AG04450 (cell line): ENCODE results near the gene AKAP12. TPM values are rescaled to one million over a fixed set of nuclear protein-coding genes. Genes with fewer than 3 reads are reported as not detected.

Experiments used
- CTCF ChIA-PET: fragments of 300-600, 350-600 bp; formaldehyde crosslinking; extraction: SDS; loops from one replicate; lab custom pipeline; 2022; ENCODE audit warnings: antibody characterized with exemption, inconsistent platforms; lab: Charles Lee
- POLR2A ChIA-PET: fragments of 350-600 bp; formaldehyde crosslinking; extraction: SDS; loops from one replicate; lab custom pipeline; 2021; ENCODE audit warnings: antibody characterized with exemption, inconsistent platforms; lab: Yijun Ruan, JAX
- DNase-seq: peaks from one replicate; pipeline ENCODE4 v3.0.0-alpha.2; 2011; ENCODE audit warnings: low read depth, low spot score
- H3K27ac ChIP-seq: one replicate; pipeline ENCODE4 v1.5.1; 2012; ENCODE audit warnings: low read depth, low read length, control low read depth
- H3K27me3 ChIP-seq: one replicate; pipeline ENCODE4 v1.6.0; 2012; ENCODE audit warnings: low read length; ENCODE audit not compliant: control insufficient read depth, insufficient read depth
- H3K4me3 ChIP-seq: 2 replicates; pipeline ENCODE4 v1.5.1; 2011; ENCODE audit warnings: mild to moderate bottlenecking, low read depth, low read length, control low read depth
- H3K9me3 ChIP-seq: 2 replicates; pipeline ENCODE4 v1.5.1; 2012; ENCODE audit warnings: low read length; ENCODE audit not compliant: control insufficient read depth, insufficient read depth
- polyA plus RNA-seq: library from polyadenylated mRNA; depleted of rRNA; stranded (reverse); fragments of >200 nt; gene quantifications from 2 replicates; pipeline ENCODE4 v1.2.3, GENCODE V29; 2011
- TF ChIP-seq, protein P1 (sequence below): IDR thresholded peaks from 2 replicates; pipeline ENCODE4 v1.5.1; 2011; ENCODE audit warnings: low read depth, low read length, control low read depth, inconsistent platforms

Gene AKAP12
- polyA plus RNA-seq, 1 experiment: 73.2 TPM

DNA sequence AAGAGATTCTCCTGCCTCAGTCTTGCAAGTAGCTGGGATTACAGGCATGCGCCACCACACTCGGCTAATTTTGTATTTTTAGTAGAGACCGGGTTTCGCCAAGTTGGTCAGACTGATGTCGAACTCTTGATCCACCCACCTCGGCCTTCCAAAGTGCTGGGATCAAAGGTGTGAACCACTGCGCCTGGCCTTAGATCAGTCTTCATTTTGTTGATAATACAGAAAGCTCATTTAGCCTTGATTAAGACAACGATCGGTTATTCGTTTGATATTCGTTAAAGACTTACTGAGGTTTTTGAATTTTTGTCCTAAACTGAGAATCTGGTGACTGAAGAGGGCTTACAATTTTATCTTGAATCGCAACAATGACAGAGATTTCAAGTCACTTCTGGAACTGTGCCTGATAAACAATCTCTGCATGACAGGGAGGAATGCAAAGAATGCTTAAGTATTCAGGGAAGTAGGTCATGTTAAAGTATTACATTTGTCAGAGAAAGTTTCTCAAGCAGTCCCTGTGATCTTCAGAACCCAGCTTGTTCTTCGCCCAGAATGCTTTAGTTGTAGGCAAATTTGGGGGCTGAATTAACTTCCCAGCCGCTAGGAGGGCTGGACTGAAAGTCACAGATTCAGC lies 14.8 kb downstream of the AKAP12 start:
- Histone ChIP-seq H3K27ac (no peak overlapping the region), H3K4me3 (no peak overlapping the region), H3K9me3 (no peaks in the 10 kb centered on the region), H3K27me3 (no peaks in the 10 kb centered on the region)
- TF ChIP-seq, protein P1, sequence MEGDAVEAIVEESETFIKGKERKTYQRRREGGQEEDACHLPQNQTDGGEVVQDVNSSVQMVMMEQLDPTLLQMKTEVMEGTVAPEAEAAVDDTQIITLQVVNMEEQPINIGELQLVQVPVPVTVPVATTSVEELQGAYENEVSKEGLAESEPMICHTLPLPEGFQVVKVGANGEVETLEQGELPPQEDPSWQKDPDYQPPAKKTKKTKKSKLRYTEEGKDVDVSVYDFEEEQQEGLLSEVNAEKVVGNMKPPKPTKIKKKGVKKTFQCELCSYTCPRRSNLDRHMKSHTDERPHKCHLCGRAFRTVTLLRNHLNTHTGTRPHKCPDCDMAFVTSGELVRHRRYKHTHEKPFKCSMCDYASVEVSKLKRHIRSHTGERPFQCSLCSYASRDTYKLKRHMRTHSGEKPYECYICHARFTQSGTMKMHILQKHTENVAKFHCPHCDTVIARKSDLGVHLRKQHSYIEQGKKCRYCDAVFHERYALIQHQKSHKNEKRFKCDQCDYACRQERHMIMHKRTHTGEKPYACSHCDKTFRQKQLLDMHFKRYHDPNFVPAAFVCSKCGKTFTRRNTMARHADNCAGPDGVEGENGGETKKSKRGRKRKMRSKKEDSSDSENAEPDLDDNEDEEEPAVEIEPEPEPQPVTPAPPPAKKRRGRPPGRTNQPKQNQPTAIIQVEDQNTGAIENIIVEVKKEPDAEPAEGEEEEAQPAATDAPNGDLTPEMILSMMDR: no peak
- DNase-seq: no peak
- ChIA-PET POLR2A (interaction anchor here (0.7 kb wide), 1 partner anchor 248 kb away, joined by 6 read pairs; no protein-coding TSS in a partner anchor), CTCF (interaction anchor here (0.6 to 1.0 kb wide), 3 partner anchors 14 to 457 kb away, joined by 3 read pairs; no protein-coding TSS in a partner anchor)

- CTCF ChIA-PET: no interaction called here
- POLR2A ChIA-PET: no interaction called here
- DNase-seq: no peak
- H3K9me3 ChIP-seq: no peaks in the 10 kb centered on the region
- no peak overlapping the region for H3K4me3 ChIP-seq
- no peaks in the 10 kb centered on the region for H3K27me3 ChIP-seq
- H3K27ac ChIP-seq: no peak overlapping the region
- TF ChIP-seq, protein P1: no peak
Measured at GRCh38 chr6:151255811-151256210, 16.0 kb downstream of the AKAP12 start.

GRCh38 chr6:151257985-151258445 lies 18.2 kb downstream of the AKAP12 start:
- TF ChIP-seq, protein P1: no peak
- Histone ChIP-seq H3K27me3 (no peaks in the 10 kb centered on the region), H3K27ac (no peak overlapping the region), H3K4me3 (no peak overlapping the region), H3K9me3 (no peaks in the 10 kb centered on the region)
- POLR2A ChIA-PET: interaction anchor here (0.5 to 0.6 kb wide), 2 partner anchors 68 to 351 kb away, joined by 5 read pairs; no protein-coding TSS in a partner anchor
- CTCF ChIA-PET: interaction anchor here (1.0 to 1.2 kb wide), 2 partner anchors 11 to 13 kb away, joined by 3 read pairs; no protein-coding TSS in a partner anchor
- no peak for DNase-seq

GRCh38 chr6:151260205-151260604 lies 20.4 kb downstream of the AKAP12 start:
- ChIA-PET CTCF (interaction anchor here (0.9 kb wide), 1 partner anchor 64 kb away, joined by 3 read pairs; no protein-coding TSS in a partner anchor), POLR2A (no interaction called here)
- TF ChIP-seq, protein P1: no peak
- Histone ChIP-seq H3K27ac (no peak overlapping the region), H3K9me3 (no peaks in the 10 kb centered on the region), H3K4me3 (no peak overlapping the region), H3K27me3 (no peaks in the 10 kb centered on the region)
- no peak for DNase-seq

DNA sequence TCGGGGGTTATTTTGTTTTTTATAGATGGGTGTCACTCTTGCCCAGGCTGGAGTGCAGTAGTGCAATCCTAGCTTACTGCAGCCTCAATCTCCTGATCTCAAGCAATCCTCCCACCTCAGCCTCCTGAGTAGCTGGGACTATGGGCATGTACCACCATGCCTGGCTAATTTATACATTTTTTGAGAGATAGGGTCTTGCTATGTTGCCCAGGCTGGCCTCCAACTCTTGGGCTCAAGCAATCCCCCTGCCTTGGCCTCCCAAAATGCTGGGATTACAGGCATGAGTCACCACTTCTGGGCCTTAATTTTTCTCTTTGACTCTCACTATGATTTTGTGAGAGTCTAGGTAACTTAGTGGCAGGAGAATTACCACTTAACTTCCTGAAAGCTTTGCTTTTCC lies 23.3 kb downstream of the AKAP12 start:
- no peaks in the 10 kb centered on the region for H3K9me3 ChIP-seq
- DNase-seq: no peak
- H3K27me3 ChIP-seq: no peaks in the 10 kb centered on the region
- CTCF ChIA-PET: interaction anchor here (1.2 to 5.1 kb wide), 3 partner anchors 18 to 371 kb away, joined by 5 to 21 read pairs (median 7); no protein-coding TSS in a partner anchor
- TF ChIP-seq, protein P1: no peak
- no peak overlapping the region for H3K4me3 ChIP-seq
- no peak overlapping the region for H3K27ac ChIP-seq
- POLR2A ChIA-PET: no interaction called here
